Prostate gland (tissue), 2 donors: ENCODE measurements around the gene DMRT3.

Experiments
- POLR2A ChIP-seq: fragments of 450-650 bp; IDR thresholded peaks from one replicate; pipeline ENCODE4 v1.6.1; 2016; ENCODE audit warnings: antibody characterized with exemption, mild to moderate bottlenecking
- TF ChIP-seq, protein P1 (sequence below), 4 experiments: fragments of 200-600 bp in 2 of 4; fragments of 450-650 bp in 2 of 4; sonication (generic) in 2 of 4; IDR thresholded peaks; 1 replicate in 3 of 4; 2 replicates in 1 of 4; pipeline ENCODE4 v1.5.1; 2016 to 2019; ENCODE audit warnings: antibody characterized with exemption in 4 of 4, mild to moderate bottlenecking in 2 of 4, moderate library complexity in 2 of 4

DNA sequence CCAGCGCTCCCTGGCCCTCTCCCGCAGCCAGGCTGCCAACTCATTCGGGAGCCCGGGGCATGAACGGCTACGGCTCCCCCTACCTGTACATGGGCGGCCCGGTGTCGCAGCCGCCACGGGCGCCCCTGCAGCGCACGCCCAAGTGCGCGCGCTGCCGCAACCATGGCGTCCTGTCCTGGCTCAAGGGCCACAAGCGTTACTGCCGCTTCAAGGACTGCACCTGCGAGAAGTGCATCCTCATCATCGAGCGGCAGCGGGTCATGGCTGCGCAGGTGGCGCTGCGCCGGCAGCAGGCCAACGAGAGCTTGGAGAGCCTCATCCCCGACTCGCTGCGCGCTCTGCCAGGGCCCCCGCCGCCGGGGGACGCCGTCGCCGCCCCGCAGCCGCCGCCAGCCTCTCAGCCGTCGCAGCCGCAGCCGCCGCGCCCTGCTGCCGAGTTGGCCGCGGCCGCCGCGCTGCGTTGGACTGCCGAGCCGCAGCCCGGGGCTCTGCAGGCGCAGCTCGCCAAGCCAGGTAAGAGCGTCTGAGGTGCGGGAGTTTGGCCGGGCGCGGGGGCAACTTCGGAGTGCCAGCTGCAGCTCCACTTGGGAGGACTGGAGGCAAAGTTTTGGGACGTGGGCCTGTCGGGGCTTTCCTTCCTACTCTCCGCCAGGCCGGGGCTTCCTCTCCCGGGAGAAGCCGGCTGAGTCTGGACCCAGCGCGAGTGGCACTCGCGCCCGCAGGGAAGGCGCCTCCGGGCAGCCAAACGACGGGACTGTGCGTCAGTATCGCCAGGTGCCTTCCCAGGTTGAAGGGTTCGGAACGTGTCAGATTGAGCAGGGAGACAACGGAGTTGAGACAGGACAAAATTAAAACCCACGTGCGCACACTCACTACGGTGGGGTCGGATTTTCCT, 735 bp downstream of the DMRT3 start:
- TF ChIP-seq, protein P1, sequence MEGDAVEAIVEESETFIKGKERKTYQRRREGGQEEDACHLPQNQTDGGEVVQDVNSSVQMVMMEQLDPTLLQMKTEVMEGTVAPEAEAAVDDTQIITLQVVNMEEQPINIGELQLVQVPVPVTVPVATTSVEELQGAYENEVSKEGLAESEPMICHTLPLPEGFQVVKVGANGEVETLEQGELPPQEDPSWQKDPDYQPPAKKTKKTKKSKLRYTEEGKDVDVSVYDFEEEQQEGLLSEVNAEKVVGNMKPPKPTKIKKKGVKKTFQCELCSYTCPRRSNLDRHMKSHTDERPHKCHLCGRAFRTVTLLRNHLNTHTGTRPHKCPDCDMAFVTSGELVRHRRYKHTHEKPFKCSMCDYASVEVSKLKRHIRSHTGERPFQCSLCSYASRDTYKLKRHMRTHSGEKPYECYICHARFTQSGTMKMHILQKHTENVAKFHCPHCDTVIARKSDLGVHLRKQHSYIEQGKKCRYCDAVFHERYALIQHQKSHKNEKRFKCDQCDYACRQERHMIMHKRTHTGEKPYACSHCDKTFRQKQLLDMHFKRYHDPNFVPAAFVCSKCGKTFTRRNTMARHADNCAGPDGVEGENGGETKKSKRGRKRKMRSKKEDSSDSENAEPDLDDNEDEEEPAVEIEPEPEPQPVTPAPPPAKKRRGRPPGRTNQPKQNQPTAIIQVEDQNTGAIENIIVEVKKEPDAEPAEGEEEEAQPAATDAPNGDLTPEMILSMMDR (IDR thresholded peaks at IDR 0.05): no peak
- TF ChIP-seq POLR2A: no peak
